GM21367 (cell line): ENCODE measurements around the gene CFAP221.

Experiments
- ATAC-seq: cut with Tn5 transposase; IDR thresholded peaks from one replicate; pipeline ENCODE4 v1.9.1; 2021; ENCODE audit not compliant: unreplicated experiment

The CFAP221 gene

GRCh38 chr2:119696005-119696404 is 151.8 kb downstream of the CFAP221 start:
- no peak for ATAC-seq

GRCh38 chr2:119696494-119697030 is 152.3 kb downstream of the CFAP221 start:
- ATAC-seq = no peak

GRCh38 chr2:119697290-119698020 is 153.2 kb downstream of the CFAP221 start:
- ATAC-seq = peak; percentile 81

- ATAC-seq = no peak
Measured at GRCh38 chr2:119698246-119698645, 154.0 kb downstream of the CFAP221 start.

- ATAC-seq = no peak
Measured at GRCh38 chr2:119699016-119699606, 154.9 kb downstream of the CFAP221 start.

GRCh38 chr2:119700866-119701265 is 156.6 kb downstream of the CFAP221 start:
- no peak for ATAC-seq

- ATAC-seq = no peak
Measured at GRCh38 chr2:119701352-119701751, 157.1 kb downstream of the CFAP221 start.

GRCh38 chr2:119702203-119702917 is 158.1 kb downstream of the CFAP221 start:
- no peak for ATAC-seq

GRCh38 chr2:119702918-119703401 is 158.7 kb downstream of the CFAP221 start:
- peak; percentile 83 for ATAC-seq

- no peak for ATAC-seq
Measured at GRCh38 chr2:119703526-119703925, 159.3 kb downstream of the CFAP221 start.

GRCh38 chr2:119704670-119705120 is 160.4 kb downstream of the CFAP221 start:
- ATAC-seq = no peak

- no peak for ATAC-seq
Measured at GRCh38 chr2:119706221-119706620, 162.0 kb downstream of the CFAP221 start.
